H1 (cell line): ENCODE results near the gene CAPZA2. TPM values are rescaled to one million over a fixed set of nuclear protein-coding genes. Genes with fewer than 3 reads are reported as not detected.

Experiments used
- EP300 ChIP-seq, 2 experiments: IDR thresholded peaks; 1 replicate in 1 of 2; 2 replicates in 1 of 2; pipeline ENCODE4 v1.6.1; 2011 to 2012; ENCODE audit warnings: low read depth in 2 of 2, low read length in 2 of 2, mild to moderate bottlenecking in 2 of 2, borderline replicate concordance in 1 of 2, inconsistent platforms in 1 of 2, moderate library complexity in 1 of 2
- KDM1A ChIP-seq: fragments of 200-600, 300-600 bp; sonication (generic); IDR thresholded peaks from 2 replicates; pipeline ENCODE4 v1.7.1; 2016; ENCODE audit warnings: mild to moderate bottlenecking, low read length, borderline replicate concordance
- POU5F1 ChIP-seq: IDR thresholded peaks from 2 replicates; pipeline ENCODE4 v1.6.1; 2011; ENCODE audit warnings: low read depth, mild to moderate bottlenecking, low read length, moderate library complexity
- SP1 ChIP-seq: IDR thresholded peaks from 2 replicates; pipeline ENCODE4 v1.6.1; 2011; ENCODE audit warnings: low read depth, low read length
- YY1 ChIP-seq: IDR thresholded peaks from 2 replicates; pipeline ENCODE4 v1.6.1; 2011; ENCODE audit warnings: low read depth, mild to moderate bottlenecking, low read length
- polyA plus RNA-seq, 7 experiments: library from polyadenylated mRNA; depleted of rRNA in 3 of 7; stranded (reverse) in 5 of 7; unstranded in 2 of 7; fragments of >200 nt in 5 of 7; fragments of 200-250 nt in 2 of 7; gene quantifications; 1 replicate in 5 of 7; 2 replicates in 1 of 7; 4 replicates in 1 of 7; pipeline versions ENCODE4 v1.2.1 to v1.2.3, GENCODE V29; 2011 to 2013; ENCODE audit warnings: missing spikeins in 2 of 7, mixed read lengths in 2 of 7
- total RNA-seq: library from RNA; stranded (reverse); fragmentation: NEBNext Ultra II Directional; extraction: Animal tissue kit (Norgen Biotek cat#: 25700); gene quantifications from 2 replicates; pipeline ENCODE4 v1.2.1, GENCODE V29; 2021
- TF ChIP-seq, protein P1 (sequence below), 3 experiments: IDR thresholded peaks; 1 replicate in 2 of 3; 2 replicates in 1 of 3; pipeline versions ENCODE4 v1.5.1 to v1.6.1; 2011; ENCODE audit warnings: low read length in 3 of 3, mild to moderate bottlenecking in 3 of 3, inconsistent platforms in 2 of 3, low read depth in 1 of 3, moderate library complexity in 1 of 3; ENCODE audit not compliant: insufficient read depth in 1 of 3; ENCODE audit errors: control extremely low read depth in 1 of 3
- TF ChIP-seq, protein P2 (sequence below): fragments of 300-600 bp; sonication (generic); IDR thresholded peaks from 2 replicates; pipeline ENCODE4 v1.7.1; 2012; ENCODE audit warnings: low read length, moderate library complexity, mild to moderate bottlenecking, inconsistent platforms; ENCODE audit not compliant: insufficient replicate concordance
- TF ChIP-seq, protein P3 (sequence below): IDR thresholded peaks from 2 replicates; pipeline ENCODE4 v1.6.1; 2011; ENCODE audit warnings: low read length, improper control_type of control experiment

Gene CAPZA2
- total and polyA plus RNA-seq, 2 of the 8 experiments (the other 6 are each of a cell fraction or from before 2014, with no cell fraction given) = 33.2 to 145 TPM

DNA sequence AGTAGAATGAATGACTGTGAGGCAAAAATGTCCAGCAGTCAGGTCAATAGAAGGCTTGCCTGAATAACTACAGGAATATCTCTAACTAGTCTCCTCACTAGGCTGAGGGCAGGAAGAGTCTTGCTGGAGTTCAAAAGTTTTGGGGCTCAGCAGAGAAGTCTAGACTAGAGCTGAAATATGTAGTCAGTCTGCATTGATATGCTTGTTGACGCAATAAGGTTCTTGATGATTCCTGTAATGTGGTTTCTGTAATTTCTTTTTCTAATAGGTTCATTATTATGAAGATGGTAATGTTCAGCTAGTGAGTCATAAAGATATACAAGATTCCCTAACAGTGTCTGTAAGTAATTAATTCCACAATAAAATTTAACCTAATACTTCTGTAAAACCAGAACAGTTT, 49.4 kb downstream of the CAPZA2 start (continued):
- TF ChIP-seq, protein P1, sequence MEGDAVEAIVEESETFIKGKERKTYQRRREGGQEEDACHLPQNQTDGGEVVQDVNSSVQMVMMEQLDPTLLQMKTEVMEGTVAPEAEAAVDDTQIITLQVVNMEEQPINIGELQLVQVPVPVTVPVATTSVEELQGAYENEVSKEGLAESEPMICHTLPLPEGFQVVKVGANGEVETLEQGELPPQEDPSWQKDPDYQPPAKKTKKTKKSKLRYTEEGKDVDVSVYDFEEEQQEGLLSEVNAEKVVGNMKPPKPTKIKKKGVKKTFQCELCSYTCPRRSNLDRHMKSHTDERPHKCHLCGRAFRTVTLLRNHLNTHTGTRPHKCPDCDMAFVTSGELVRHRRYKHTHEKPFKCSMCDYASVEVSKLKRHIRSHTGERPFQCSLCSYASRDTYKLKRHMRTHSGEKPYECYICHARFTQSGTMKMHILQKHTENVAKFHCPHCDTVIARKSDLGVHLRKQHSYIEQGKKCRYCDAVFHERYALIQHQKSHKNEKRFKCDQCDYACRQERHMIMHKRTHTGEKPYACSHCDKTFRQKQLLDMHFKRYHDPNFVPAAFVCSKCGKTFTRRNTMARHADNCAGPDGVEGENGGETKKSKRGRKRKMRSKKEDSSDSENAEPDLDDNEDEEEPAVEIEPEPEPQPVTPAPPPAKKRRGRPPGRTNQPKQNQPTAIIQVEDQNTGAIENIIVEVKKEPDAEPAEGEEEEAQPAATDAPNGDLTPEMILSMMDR (IDR thresholded peaks at IDR 0.05; ENCODE audit: control extremely low read depth in 1 of 3, insufficient read depth in 1 of 3, low read depth in 1 of 3, low read length in 3 of 3) = no peak
- TF ChIP-seq POU5F1 (no peak), YY1 (no peak), KDM1A (no peak), EP300 (IDR thresholded peaks at IDR 0.05; ENCODE audit: borderline replicate concordance in 1 of 2, low read depth in 2 of 2, low read length in 2 of 2) (no peak), SP1 (no peak)
- TF ChIP-seq, protein P2, sequence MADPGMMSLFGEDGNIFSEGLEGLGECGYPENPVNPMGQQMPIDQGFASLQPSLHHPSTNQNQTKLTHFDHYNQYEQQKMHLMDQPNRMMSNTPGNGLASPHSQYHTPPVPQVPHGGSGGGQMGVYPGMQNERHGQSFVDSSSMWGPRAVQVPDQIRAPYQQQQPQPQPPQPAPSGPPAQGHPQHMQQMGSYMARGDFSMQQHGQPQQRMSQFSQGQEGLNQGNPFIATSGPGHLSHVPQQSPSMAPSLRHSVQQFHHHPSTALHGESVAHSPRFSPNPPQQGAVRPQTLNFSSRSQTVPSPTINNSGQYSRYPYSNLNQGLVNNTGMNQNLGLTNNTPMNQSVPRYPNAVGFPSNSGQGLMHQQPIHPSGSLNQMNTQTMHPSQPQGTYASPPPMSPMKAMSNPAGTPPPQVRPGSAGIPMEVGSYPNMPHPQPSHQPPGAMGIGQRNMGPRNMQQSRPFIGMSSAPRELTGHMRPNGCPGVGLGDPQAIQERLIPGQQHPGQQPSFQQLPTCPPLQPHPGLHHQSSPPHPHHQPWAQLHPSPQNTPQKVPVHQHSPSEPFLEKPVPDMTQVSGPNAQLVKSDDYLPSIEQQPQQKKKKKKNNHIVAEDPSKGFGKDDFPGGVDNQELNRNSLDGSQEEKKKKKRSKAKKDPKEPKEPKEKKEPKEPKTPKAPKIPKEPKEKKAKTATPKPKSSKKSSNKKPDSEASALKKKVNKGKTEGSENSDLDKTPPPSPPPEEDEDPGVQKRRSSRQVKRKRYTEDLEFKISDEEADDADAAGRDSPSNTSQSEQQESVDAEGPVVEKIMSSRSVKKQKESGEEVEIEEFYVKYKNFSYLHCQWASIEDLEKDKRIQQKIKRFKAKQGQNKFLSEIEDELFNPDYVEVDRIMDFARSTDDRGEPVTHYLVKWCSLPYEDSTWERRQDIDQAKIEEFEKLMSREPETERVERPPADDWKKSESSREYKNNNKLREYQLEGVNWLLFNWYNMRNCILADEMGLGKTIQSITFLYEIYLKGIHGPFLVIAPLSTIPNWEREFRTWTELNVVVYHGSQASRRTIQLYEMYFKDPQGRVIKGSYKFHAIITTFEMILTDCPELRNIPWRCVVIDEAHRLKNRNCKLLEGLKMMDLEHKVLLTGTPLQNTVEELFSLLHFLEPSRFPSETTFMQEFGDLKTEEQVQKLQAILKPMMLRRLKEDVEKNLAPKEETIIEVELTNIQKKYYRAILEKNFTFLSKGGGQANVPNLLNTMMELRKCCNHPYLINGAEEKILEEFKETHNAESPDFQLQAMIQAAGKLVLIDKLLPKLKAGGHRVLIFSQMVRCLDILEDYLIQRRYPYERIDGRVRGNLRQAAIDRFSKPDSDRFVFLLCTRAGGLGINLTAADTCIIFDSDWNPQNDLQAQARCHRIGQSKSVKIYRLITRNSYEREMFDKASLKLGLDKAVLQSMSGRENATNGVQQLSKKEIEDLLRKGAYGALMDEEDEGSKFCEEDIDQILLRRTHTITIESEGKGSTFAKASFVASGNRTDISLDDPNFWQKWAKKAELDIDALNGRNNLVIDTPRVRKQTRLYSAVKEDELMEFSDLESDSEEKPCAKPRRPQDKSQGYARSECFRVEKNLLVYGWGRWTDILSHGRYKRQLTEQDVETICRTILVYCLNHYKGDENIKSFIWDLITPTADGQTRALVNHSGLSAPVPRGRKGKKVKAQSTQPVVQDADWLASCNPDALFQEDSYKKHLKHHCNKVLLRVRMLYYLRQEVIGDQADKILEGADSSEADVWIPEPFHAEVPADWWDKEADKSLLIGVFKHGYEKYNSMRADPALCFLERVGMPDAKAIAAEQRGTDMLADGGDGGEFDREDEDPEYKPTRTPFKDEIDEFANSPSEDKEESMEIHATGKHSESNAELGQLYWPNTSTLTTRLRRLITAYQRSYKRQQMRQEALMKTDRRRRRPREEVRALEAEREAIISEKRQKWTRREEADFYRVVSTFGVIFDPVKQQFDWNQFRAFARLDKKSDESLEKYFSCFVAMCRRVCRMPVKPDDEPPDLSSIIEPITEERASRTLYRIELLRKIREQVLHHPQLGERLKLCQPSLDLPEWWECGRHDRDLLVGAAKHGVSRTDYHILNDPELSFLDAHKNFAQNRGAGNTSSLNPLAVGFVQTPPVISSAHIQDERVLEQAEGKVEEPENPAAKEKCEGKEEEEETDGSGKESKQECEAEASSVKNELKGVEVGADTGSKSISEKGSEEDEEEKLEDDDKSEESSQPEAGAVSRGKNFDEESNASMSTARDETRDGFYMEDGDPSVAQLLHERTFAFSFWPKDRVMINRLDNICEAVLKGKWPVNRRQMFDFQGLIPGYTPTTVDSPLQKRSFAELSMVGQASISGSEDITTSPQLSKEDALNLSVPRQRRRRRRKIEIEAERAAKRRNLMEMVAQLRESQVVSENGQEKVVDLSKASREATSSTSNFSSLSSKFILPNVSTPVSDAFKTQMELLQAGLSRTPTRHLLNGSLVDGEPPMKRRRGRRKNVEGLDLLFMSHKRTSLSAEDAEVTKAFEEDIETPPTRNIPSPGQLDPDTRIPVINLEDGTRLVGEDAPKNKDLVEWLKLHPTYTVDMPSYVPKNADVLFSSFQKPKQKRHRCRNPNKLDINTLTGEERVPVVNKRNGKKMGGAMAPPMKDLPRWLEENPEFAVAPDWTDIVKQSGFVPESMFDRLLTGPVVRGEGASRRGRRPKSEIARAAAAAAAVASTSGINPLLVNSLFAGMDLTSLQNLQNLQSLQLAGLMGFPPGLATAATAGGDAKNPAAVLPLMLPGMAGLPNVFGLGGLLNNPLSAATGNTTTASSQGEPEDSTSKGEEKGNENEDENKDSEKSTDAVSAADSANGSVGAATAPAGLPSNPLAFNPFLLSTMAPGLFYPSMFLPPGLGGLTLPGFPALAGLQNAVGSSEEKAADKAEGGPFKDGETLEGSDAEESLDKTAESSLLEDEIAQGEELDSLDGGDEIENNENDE = no peak
- TF ChIP-seq, protein P3, sequence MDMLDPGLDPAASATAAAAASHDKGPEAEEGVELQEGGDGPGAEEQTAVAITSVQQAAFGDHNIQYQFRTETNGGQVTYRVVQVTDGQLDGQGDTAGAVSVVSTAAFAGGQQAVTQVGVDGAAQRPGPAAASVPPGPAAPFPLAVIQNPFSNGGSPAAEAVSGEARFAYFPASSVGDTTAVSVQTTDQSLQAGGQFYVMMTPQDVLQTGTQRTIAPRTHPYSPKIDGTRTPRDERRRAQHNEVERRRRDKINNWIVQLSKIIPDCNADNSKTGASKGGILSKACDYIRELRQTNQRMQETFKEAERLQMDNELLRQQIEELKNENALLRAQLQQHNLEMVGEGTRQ = no peak
